Measurements from ENCODE around the gene IQGAP3.

IQGAP3 gene

DNA sequence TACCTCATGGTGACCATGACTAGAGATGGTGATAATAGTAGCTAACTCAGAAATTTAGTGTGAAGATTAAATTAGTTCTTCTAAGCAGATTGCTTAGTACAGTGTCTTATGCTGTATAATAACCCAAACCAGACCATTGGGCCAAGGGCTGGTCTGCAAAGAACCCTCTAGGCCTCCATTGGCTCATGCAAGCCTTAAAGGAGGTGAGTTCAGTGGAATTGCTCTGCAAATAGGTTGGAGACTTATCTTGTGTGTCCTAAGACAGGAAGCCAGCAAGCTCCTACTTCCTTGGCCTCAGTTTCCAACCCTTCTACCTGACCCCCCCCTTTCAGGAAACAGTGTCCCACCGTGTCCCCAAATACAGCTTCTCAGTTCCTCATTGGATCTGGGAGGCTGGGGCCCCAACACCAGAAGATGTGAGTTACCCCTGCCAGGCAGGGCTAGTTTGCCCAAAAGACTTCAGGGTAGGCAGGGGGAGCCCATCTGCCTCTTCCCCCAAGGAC is 69.9 kb downstream of the IQGAP3 start:
- peak overlapping the region; percentile 89 for H3K4me3 Mint-ChIP-seq
- no peaks in the 10 kb centered on the region for H3K27me3 Mint-ChIP-seq
- H3K36me3 Mint-ChIP-seq (ENCODE audit: low read depth), result peaks cover 22% of the 10 kb centered on the region
- intact Hi-C loops (cut with micrococcal nuclease), result loop anchor here (5.0 kb wide), 1 partner anchor 70 kb away; the partner anchor contains the start of gene IQGAP3
- H3K4me1 Mint-ChIP-seq (ENCODE audit: low read depth), result peaks cover 65% of the 10 kb centered on the region
- H3K27ac Mint-ChIP-seq, result peak overlapping the region; percentile 100
- no peaks in the 10 kb centered on the region for H3K9me3 Mint-ChIP-seq

DNA sequence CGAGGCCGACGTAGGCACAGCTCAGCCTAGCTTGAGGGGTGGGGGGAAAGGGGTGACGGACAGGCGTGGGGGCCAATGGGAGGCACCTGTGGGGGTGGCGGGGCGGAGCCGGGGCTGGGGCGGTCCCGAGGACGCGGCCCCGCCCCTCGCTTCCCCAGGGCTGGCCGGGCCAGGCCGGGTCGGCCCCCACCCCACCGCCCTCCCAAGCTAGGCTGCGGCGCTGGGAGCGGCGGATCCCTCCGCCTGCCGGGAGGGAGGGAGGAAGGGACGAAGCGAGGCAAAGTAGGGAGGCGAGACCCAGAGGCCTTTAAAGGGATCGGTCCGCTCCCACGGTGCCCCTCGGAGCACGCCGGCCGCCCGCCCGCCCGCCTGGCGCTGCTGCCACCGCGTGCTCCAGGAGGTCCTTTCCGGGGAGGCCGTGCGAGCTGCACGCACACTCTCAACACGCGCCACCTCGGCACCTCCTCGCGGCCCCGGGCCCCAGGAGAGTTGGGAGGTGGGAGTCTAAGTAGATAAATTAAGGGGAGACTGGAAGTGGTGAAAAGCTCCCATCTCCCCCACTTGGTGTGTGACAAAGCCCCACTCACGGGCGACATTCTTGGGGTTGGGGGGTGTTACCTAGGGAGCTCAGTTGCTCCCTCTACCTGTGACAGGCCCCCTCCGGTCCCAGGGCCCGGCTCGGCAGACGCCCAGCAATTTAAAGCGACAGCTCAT is 71.4 kb downstream of the IQGAP3 start:
- H3K27ac Mint-ChIP-seq, result peak overlapping the region; percentile 100
- H3K27me3 Mint-ChIP-seq, result no peaks in the 10 kb centered on the region
- intact Hi-C loops (cut with micrococcal nuclease), result loop anchor here (2.0 to 5.0 kb wide), 2 partner anchors 44 to 71 kb away; partner anchors contain the start of gene IQGAP3
- H3K4me3 Mint-ChIP-seq, result peak overlapping the region; percentile 89
- peaks cover 77% of the 10 kb centered on the region for H3K4me1 Mint-ChIP-seq (ENCODE audit: low read depth)
- no peaks in the 10 kb centered on the region for H3K9me3 Mint-ChIP-seq
- peaks cover 37% of the 10 kb centered on the region for H3K36me3 Mint-ChIP-seq (ENCODE audit: low read depth)

DNA sequence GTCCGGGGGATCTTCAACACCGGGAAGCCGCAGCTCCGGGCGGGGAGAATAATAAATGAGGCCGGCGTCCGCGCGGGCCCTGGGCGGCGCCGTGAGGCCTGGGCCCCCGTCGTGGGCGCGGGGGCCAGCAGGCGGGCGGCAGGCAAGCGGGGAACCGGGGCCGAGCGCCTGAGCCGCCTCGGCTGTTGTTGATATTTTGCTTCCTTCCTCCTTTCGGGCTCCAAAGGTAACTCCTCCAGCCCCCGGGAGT is 71.9 kb downstream of the IQGAP3 start, which contains the start of gene MEF2D:
Gene MEF2D, minus strand, starts transcription at position 233 of the 250 bp plus-strand sequence. CDS start 17,483 bp downstream, outside the sequence.
- H3K4me3 Mint-ChIP-seq, result peak within 1 kb of the TSS; percentile 89
- H3K4me1 Mint-ChIP-seq (ENCODE audit: low read depth), result peaks cover 77% of the 10 kb centered on the region
- intact Hi-C loops (cut with micrococcal nuclease), result loop anchor here (2.0 to 5.0 kb wide), 2 partner anchors 44 to 72 kb away; partner anchors contain the start of gene IQGAP3
- peak within 1 kb of the TSS; percentile 100 for H3K27ac Mint-ChIP-seq
- no peaks in the 10 kb centered on the region for H3K9me3 Mint-ChIP-seq
- H3K36me3 Mint-ChIP-seq (ENCODE audit: low read depth), result peaks cover 42% of the 10 kb centered on the region
- H3K27me3 Mint-ChIP-seq, result no peaks in the 10 kb centered on the region

DNA sequence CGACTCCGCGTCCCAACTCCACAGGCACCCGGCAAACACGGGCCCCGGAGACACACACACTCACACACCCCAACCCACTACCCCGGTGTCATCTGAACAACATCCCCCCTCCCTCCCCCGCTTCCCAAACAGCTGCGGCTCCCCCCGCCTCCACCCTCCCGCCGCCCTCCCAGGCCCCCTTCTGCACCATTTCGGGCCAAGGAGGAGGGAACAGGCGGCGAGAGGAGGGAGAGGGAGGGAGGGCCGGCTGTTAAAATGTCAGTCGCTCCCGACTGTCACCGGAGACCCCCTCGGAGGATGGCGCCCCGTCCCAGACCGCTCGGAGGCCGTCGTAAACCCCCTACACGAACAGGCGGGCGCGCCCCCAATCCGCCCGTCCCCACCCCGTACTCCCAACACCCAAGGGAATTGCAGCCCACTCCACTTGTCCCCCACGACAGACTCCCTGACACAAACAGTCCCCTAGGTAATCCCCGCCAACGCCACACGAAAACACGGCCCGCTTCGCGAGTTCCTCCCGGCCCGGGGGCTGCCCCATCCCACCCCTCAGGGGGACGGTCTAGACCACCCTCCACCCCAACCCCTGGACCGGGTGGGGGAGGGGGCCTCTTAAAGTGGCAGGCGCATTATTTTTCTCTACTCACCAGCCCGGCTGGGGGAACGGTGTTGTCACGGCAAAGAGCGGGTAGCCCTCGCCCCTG is 72.4 kb downstream of the IQGAP3 start:
- Mint-ChIP-seq H3K9me3 (no peaks in the 10 kb centered on the region), H3K36me3 (ENCODE audit: low read depth) (peaks cover 47% of the 10 kb centered on the region), H3K4me3 (peak overlapping the region; percentile 89), H3K27me3 (no peaks in the 10 kb centered on the region), H3K27ac (peak overlapping the region; percentile 100), H3K4me1 (ENCODE audit: low read depth) (peaks cover 78% of the 10 kb centered on the region)
- intact Hi-C loops (cut with micrococcal nuclease), result loop anchor here (2.0 to 5.0 kb wide), 2 partner anchors 43 to 72 kb away; partner anchors contain the start of gene IQGAP3

DNA sequence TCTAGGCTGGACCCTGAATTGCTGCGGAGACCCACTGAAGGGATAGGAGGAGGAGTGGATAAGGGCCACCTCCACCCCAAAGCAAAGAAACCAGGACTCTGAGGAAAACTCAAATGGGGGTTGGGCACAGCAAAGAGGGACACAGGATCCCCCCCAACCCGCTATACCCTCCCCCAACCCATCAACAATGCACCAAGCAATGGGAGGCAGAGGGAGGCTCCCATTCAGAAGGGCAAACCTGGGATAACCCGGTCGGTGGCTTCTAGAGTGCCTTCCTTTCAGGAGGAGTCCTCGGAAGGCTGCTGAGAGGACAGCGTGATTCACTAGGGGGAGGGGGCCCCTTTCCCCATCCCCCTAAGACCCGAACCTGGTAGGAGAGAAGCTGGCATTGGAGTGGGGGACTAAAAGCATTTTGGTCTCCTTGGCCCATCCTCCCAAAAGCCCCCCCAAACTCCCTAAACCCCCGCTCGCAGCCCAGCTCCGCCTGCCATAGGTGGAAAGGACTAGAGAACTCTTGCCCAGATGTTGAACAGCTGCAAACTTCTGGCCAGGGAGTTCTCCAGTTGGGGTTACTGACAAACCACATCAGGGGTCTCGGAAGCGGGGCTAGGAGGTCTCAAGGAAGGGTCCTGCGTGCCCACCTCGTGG is 73.0 kb downstream of the IQGAP3 start:
- Mint-ChIP-seq H3K27me3 (no peaks in the 10 kb centered on the region), H3K9me3 (no peaks in the 10 kb centered on the region), H3K4me1 (ENCODE audit: low read depth) (peaks cover 79% of the 10 kb centered on the region), H3K4me3 (peak overlapping the region; percentile 89), H3K36me3 (ENCODE audit: low read depth) (peaks cover 52% of the 10 kb centered on the region), H3K27ac (peak overlapping the region; percentile 100)
- intact Hi-C loops (cut with micrococcal nuclease), result no loop called here

DNA sequence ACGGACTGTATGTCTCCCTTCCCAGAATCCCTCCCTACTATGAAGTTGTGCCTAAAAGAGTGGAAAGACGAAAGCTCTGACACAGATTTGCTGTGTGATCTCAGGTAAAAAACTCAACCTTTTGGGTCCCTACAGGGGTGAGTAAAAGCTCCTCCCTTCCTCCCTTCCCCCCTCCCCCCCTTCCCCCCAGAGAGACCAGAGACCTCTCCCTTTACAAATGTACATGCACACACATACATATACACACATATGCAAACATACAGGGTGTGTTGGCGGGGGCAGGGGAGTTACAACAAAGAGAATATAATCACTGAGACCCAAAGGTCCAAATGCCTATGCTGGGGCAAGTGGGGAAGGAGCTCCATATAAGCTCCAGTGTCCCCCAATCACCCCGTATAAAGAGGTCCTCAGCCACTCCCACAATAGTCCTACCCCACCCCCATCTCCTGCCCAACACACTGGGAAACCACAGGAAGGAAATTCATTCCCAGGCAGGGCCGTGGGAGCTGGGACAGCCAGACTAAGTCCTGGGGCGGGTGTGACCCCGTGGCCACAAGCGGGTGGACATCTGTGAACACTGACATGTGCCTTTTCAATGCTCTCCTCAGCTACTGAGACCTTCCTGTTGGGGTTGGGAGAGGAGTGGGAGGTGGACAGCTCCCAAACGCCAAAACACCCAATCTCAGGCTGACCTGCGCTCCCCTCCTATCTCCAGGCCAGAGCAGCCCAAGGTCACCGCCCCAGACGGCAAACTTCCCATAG is 73.8 kb downstream of the IQGAP3 start:
- no peaks in the 10 kb centered on the region for H3K27me3 Mint-ChIP-seq
- intact Hi-C loops (cut with micrococcal nuclease), result no loop called here

DNA sequence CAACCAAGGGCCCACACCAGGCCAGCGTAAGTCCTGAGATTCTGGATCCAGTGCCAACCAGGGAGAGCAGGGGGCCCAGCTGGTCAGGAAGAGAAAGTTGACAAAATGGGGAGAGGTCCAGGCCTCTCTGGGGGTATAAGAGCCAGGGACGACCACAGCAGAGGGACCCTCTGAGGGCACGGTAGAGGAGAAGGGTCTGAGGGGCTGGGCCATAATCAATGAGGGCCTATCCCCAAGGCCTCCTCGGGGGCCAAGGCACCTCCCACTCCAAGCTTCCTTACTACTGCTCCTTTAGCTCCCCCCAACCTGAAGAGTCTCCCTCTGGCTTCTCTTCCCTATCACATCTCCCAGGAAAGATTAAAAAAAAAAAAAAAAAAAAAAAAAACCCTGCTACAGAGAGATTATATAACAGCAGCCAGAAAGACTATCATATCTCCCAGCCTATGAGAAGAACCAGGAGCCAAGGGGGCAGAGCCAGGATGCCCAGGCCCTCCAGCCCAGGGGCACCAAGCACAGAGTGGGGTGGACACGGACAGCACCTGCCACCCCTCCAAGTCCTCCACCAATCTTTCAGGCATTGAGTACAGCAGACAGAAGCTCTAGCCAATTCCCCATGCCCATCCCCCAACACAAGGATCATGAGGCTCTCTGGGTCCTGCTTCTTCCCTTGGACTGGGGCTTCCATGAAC is 74.5 kb downstream of the IQGAP3 start:
- Mint-ChIP-seq H3K27ac (peak overlapping the region; percentile 100), H3K9me3 (no peaks in the 10 kb centered on the region), H3K36me3 (ENCODE audit: low read depth) (peaks cover 60% of the 10 kb centered on the region), H3K27me3 (no peaks in the 10 kb centered on the region), H3K4me3 (peak overlapping the region; percentile 89), H3K4me1 (ENCODE audit: low read depth) (peaks cover 79% of the 10 kb centered on the region)
- intact Hi-C loops (cut with micrococcal nuclease), result no loop called here

More for the DNA sequence above, 73.8 kb downstream of the IQGAP3 start:
- H3K27ac Mint-ChIP-seq, result peak overlapping the region; percentile 100
- H3K36me3 Mint-ChIP-seq (ENCODE audit: low read depth), result peaks cover 59% of the 10 kb centered on the region
- H3K4me1 Mint-ChIP-seq (ENCODE audit: low read depth), result peaks cover 79% of the 10 kb centered on the region
- H3K4me3 Mint-ChIP-seq, result peak overlapping the region; percentile 89
- H3K9me3 Mint-ChIP-seq, result no peaks in the 10 kb centered on the region

DNA sequence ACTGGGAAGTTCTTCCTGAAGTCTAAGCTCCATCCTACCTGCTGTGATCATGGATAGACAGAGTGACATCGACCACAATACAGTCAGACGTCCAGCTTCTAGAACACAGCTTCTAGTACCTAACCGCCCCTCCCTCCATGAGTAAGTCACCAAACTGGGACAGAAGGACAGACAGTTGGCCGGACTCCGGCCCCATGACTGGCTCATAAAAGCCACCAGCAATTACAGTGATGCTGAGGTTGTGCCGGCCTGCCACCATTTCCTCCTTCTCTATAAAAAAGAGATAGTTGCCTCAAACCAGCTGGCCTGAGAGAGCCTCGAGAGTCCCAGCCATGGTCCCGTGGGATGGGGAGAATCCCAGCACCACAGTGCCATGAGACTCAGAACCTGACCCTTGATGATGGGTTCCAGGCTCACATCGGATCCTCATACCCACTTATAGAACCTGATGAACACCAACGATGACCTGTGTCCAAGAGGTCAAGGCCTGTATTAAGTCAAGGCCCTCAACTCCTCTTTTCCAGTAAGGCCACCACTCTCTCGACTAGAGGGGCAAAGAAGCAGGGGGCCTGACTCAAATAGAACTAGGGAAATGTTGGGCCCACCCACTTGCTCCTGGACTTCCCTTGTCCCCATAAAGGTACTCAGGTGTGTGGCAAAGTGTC is 75.2 kb downstream of the IQGAP3 start:
- Mint-ChIP-seq H3K36me3 (ENCODE audit: low read depth) (peaks cover 66% of the 10 kb centered on the region), H3K27ac (peak overlapping the region; percentile 100), H3K27me3 (no peaks in the 10 kb centered on the region), H3K4me1 (ENCODE audit: low read depth) (peaks cover 79% of the 10 kb centered on the region), H3K9me3 (no peaks in the 10 kb centered on the region), H3K4me3 (peak overlapping the region; percentile 89)
- intact Hi-C loops (cut with micrococcal nuclease), result no loop called here

DNA sequence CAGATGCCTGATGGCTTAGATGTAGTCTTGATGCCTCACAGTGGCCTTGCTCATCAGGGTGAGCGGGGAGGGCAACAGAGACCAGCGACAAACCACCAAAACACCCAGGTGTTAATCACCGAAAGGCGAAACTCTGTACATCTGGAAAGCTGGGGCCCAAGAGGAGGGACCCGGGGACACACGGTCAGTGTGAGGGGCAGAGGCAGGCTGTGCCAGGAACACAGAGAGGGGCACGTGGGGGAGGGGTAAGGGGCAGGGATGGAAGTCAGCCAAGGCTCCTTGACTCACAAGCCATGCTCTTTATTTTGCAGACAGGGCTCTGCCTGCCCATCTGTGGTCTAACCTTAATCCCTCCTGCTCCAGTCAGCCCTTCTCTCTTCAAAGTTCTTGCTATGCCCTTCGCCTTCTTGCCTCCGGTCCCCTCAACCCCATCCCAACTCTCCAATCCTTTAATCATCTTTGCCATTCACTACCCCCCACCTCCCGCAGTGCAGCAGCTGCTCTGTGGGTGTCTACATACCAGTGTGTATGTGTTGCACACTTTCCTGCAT is 76.1 kb downstream of the IQGAP3 start:
- Mint-ChIP-seq H3K27me3 (no peaks in the 10 kb centered on the region), H3K4me1 (ENCODE audit: low read depth) (peaks cover 80% of the 10 kb centered on the region)

DNA sequence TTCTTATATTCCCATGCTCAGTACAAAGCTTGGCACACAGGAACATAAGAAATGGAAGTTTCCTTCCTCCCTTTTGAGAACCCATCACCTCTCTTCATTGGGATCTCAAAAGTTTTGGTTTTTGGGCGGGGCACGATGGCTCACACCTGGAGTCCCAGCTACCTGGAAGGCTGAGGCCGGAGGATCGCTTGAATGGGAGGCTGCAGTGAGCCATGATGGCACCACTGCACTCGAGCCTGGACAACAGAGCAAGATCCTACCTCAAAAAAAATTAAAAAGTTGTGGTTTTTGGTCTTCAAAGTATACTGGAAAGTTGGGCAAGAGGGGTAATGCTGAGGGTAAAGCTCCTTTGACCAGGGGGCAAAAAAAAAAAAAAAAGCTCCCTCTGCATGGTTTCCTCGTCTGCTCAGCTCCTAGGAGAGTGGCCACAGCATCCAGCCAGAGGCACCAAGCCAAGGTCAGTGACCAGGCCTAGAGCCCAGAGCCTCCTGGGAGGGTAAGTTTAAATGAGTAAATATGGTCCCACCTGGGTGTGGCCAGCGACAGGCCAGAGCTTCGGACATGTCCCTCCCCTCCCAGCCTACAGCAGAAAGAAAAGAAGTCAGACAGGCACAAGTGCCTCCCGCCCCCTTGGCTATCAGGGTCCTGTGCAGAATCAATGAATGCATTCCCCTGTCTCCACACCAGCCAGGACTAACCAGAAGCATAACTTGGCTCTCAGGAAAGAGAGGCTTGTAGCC is 76.8 kb downstream of the IQGAP3 start:
- intact Hi-C loops (cut with micrococcal nuclease), result no loop called here
- no peaks in the 10 kb centered on the region for H3K9me3 Mint-ChIP-seq
- H3K27ac Mint-ChIP-seq, result peak overlapping the region; percentile 100
- H3K36me3 Mint-ChIP-seq (ENCODE audit: low read depth), result peaks cover 66% of the 10 kb centered on the region
- H3K4me3 Mint-ChIP-seq, result no peak overlapping the region
- peaks cover 87% of the 10 kb centered on the region for H3K4me1 Mint-ChIP-seq (ENCODE audit: low read depth)
- H3K27me3 Mint-ChIP-seq, result no peaks in the 10 kb centered on the region

More for the DNA sequence above, 76.1 kb downstream of the IQGAP3 start:
- intact Hi-C loops (cut with micrococcal nuclease), result no loop called here
- Mint-ChIP-seq H3K9me3 (no peaks in the 10 kb centered on the region), H3K4me3 (no peak overlapping the region), H3K36me3 (ENCODE audit: low read depth) (peaks cover 66% of the 10 kb centered on the region), H3K27ac (peak overlapping the region; percentile 100)

DNA sequence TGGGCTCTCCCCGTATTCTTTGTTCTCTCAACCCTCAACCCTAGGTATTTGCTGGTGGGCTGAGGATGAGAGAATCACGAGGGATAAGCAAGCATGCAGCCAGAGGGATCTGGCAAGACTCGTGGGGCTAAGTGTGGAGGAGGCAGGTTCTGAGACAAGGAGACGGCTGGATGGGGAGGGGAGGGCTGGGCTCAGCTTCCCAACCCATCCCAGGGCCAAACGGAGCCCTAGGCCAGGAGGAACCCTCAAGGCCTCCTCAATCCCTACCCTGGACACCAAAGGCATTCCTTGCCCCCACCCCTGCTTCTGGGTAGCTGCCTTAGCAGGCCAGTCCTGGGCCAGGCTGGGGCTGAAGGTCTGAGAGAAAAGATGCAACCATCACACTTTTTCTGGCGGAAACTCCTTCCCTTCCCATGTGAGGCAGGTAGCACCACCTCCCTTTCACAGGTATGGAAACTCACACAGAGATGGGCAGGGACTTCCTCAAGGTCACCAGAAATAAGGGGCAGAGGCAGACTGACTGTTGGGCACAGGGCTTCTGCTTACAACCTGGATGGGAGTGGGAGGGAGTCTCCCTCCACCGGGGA is 78.0 kb downstream of the IQGAP3 start:
- peaks cover 99% of the 10 kb centered on the region for H3K4me1 Mint-ChIP-seq (ENCODE audit: low read depth)
- H3K27me3 Mint-ChIP-seq, result no peaks in the 10 kb centered on the region
- H3K4me3 Mint-ChIP-seq, result no peak overlapping the region
- H3K27ac Mint-ChIP-seq, result peak overlapping the region; percentile 73
- peaks cover 57% of the 10 kb centered on the region for H3K36me3 Mint-ChIP-seq (ENCODE audit: low read depth)
- H3K9me3 Mint-ChIP-seq, result no peaks in the 10 kb centered on the region
- intact Hi-C loops (cut with micrococcal nuclease), result loop anchor here (5.0 kb wide), 1 partner anchor 37 kb away; no protein-coding TSS in a partner anchor

All from dendritic cell treated with granulocyte-macrophage colony-stimulating factor and Interleukin-4, amounts not matched to agents 40 ng/mL and 50 ng/mL, for 4 days (primary cell).